H1 (cell line): Measurements from ENCODE around the gene GPD1. TPM values are rescaled to one million over a fixed set of nuclear protein-coding genes. Genes with fewer than 3 reads are reported as not detected.

Source experiments
- CTCF ChIA-PET: fragments of 300-600 bp; sonication (Branson Sonifier 250); formaldehyde crosslinking; loops from one replicate; lab custom pipeline; 2021; ENCODE audit not compliant: partially characterized antibody; lab: Charles Lee
- POLR2A ChIA-PET: fragments of 300-600 bp; sonication (Branson Sonifier 250); formaldehyde crosslinking; loops from one replicate; lab custom pipeline; 2021; ENCODE audit warnings: inconsistent platforms; ENCODE audit not compliant: partially characterized antibody; lab: Charles Lee
- DNase-seq, 2 experiments: peaks; one replicate each; pipeline versions ENCODE4 v3.0.0 to v3.0.0-alpha.2; 2010 to 2022; ENCODE audit warnings: low spot score in 2 of 2, low read depth in 1 of 2, mixed read lengths in 1 of 2
- FAIRE-seq: peaks from 2 replicates; lab custom pipeline; 2011; peaks lifted over from hg19 to GRCh38; lab: Jason Lieb, UNC
- H2AFZ ChIP-seq: 2 replicates; pipeline ENCODE4 v1.8.1; 2012; ENCODE audit warnings: low read length, inconsistent platforms
- H2AK5ac ChIP-seq: 2 replicates; pipeline ENCODE4 v1.6.1; 2013; ENCODE audit warnings: low read depth, low read length
- H2BK120ac ChIP-seq: replicated peaks from 2 replicates; pipeline ENCODE3; 2013; ENCODE audit warnings: low read depth, low read length, inconsistent platforms
- H2BK12ac ChIP-seq: 2 replicates; pipeline ENCODE4 v1.6.1; 2013; ENCODE audit warnings: low read depth, low read length
- H2BK15ac ChIP-seq: 2 replicates; pipeline ENCODE4 v1.6.1; 2013; ENCODE audit warnings: low read length
- H2BK20ac ChIP-seq: 2 replicates; pipeline ENCODE4 v1.6.1; 2013; ENCODE audit warnings: low read length
- H2BK5ac ChIP-seq: 2 replicates; pipeline ENCODE4 v1.6.1; 2013; ENCODE audit warnings: low read depth, low read length
- H3K14ac ChIP-seq: 2 replicates; pipeline ENCODE4 v1.6.1; 2013; ENCODE audit warnings: inconsistent platforms; ENCODE audit not compliant: insufficient read length
- H3K18ac ChIP-seq: 2 replicates; pipeline ENCODE4 v1.6.1; 2013; ENCODE audit warnings: low read length; ENCODE audit errors: extremely low read depth
- H3K23ac ChIP-seq: 2 replicates; pipeline ENCODE4 v1.6.1; 2013; ENCODE audit warnings: inconsistent platforms; ENCODE audit not compliant: insufficient read length
- H3K23me2 ChIP-seq: 2 replicates; pipeline ENCODE4 v1.6.1; 2013; ENCODE audit warnings: low read depth, low read length
- H3K27ac ChIP-seq: 2 replicates; pipeline ENCODE4 v1.6.1; 2011; ENCODE audit warnings: low read depth, low read length, inconsistent platforms
- H3K27me3 ChIP-seq, 4 experiments: replicated peaks in 1 of 4; 1 replicate in 1 of 4; 2 replicates in 3 of 4; pipeline versions ENCODE4 v1.6.1 to v1.8.1; 2011 to 2013; ENCODE audit warnings: low read length in 3 of 4, mild to moderate bottlenecking in 3 of 4, inconsistent platforms in 2 of 4, mixed read lengths in 2 of 4, moderate library complexity in 1 of 4; ENCODE audit not compliant: control insufficient read depth in 3 of 4, insufficient read depth in 3 of 4; ENCODE audit errors: extremely low read depth in 1 of 4
- H3K36me3 ChIP-seq, 4 experiments: 2 replicates each; pipeline versions ENCODE4 v1.6.1 to v1.8.1; 2011 to 2013; ENCODE audit warnings: mild to moderate bottlenecking in 4 of 4, low read length in 3 of 4, moderate library complexity in 2 of 4, control low read depth in 1 of 4, inconsistent platforms in 1 of 4; ENCODE audit not compliant: insufficient read depth in 4 of 4, control insufficient read depth in 2 of 4
- H3K4ac ChIP-seq: replicated peaks from 2 replicates; pipeline ENCODE3; 2013; ENCODE audit warnings: low read length, low read depth, mixed read lengths, inconsistent platforms; ENCODE audit not compliant: insufficient read length
- H3K4me1 ChIP-seq, 4 experiments: replicated peaks in 1 of 4; 1 replicate in 1 of 4; 2 replicates in 3 of 4; pipeline versions ENCODE4 v1.6.1 to v1.8.1; 2011 to 2013; ENCODE audit warnings: low read length in 3 of 4, inconsistent platforms in 2 of 4, mixed read lengths in 1 of 4; ENCODE audit not compliant: insufficient read depth in 4 of 4, control insufficient read depth in 3 of 4
- H3K4me2 ChIP-seq, 2 experiments: 2 replicates each; pipeline versions ENCODE4 v1.6.1 to v1.8.1; 2011 to 2013; ENCODE audit warnings: low read depth in 2 of 2, low read length in 2 of 2, control low read depth in 1 of 2, inconsistent platforms in 1 of 2, mild to moderate bottlenecking in 1 of 2; ENCODE audit not compliant: insufficient read depth in 1 of 2
- H3K4me3 ChIP-seq, 4 experiments: fragments of 200-600, 300-600 bp in 1 of 4; sonication (generic), shearing (Covaris generic), sonication (Bioruptor Twin) in 1 of 4; 2 replicates each; pipeline versions ENCODE4 v1.5.1 to v1.8.1; 2011 to 2016; ENCODE audit warnings: low read length in 4 of 4, low read depth in 3 of 4, control low read depth in 2 of 4, inconsistent platforms in 2 of 4, mild to moderate bottlenecking in 2 of 4, mixed read lengths in 1 of 4, moderate library complexity in 1 of 4; ENCODE audit not compliant: insufficient read depth in 2 of 4; ENCODE audit errors: extremely low read depth in 1 of 4
- H3K56ac ChIP-seq: replicated peaks from 2 replicates; pipeline ENCODE3; 2013; ENCODE audit warnings: low read depth, mild to moderate bottlenecking, mixed read lengths, low read length, inconsistent platforms; ENCODE audit not compliant: insufficient read length
- H3K79me1 ChIP-seq: 2 replicates; pipeline ENCODE4 v1.6.1; 2013; ENCODE audit warnings: low read depth, low read length, control low read depth
- H3K79me2 ChIP-seq, 2 experiments: 2 replicates each; pipeline versions ENCODE4 v1.6.1 to v1.8.1; 2012 to 2013; ENCODE audit warnings: low read length in 2 of 2, mild to moderate bottlenecking in 2 of 2, inconsistent platforms in 1 of 2; ENCODE audit not compliant: insufficient read depth in 2 of 2, control insufficient read depth in 1 of 2
- H3K9ac ChIP-seq, 4 experiments: replicated peaks in 1 of 4; 1 replicate in 1 of 4; 2 replicates in 3 of 4; pipeline versions ENCODE4 v1.6.1 to v1.8.1; 2011 to 2013; ENCODE audit warnings: low read depth in 3 of 4, low read length in 3 of 4, control low read depth in 2 of 4, mild to moderate bottlenecking in 2 of 4, moderate library complexity in 2 of 4, inconsistent platforms in 1 of 4; ENCODE audit errors: extremely low read depth in 1 of 4
- H3K9me3 ChIP-seq, 2 experiments: 2 replicates each; pipeline versions ENCODE4 v1.6.1 to v1.8.1; 2012 to 2013; ENCODE audit warnings: mild to moderate bottlenecking in 2 of 2, moderate library complexity in 2 of 2, control low read depth in 1 of 2, inconsistent platforms in 1 of 2, low read depth in 1 of 2, low read length in 1 of 2, mixed read lengths in 1 of 2; ENCODE audit not compliant: insufficient read depth in 2 of 2
- H4K20me1 ChIP-seq, 2 experiments: replicated peaks in 1 of 2; 2 replicates each; pipeline versions ENCODE3 to v1.8.1; 2011 to 2013; ENCODE audit warnings: inconsistent platforms in 2 of 2, low read length in 2 of 2, mild to moderate bottlenecking in 1 of 2; ENCODE audit not compliant: insufficient read depth in 2 of 2, control insufficient read depth in 1 of 2
- H4K5ac ChIP-seq: 2 replicates; pipeline ENCODE4 v1.6.1; 2013; ENCODE audit warnings: low read length, low read depth, mixed read lengths, inconsistent platforms; ENCODE audit not compliant: insufficient read length
- H4K8ac ChIP-seq: 2 replicates; pipeline ENCODE4 v1.8.0; 2013; ENCODE audit warnings: mild to moderate bottlenecking, moderate library complexity, low read length, inconsistent platforms; ENCODE audit not compliant: insufficient read depth; ENCODE audit errors: extremely low read depth
- H4K91ac ChIP-seq: replicated peaks from 2 replicates; pipeline ENCODE3; 2013; ENCODE audit warnings: low read length, mixed read lengths, inconsistent platforms; ENCODE audit not compliant: insufficient read length
- CHD1 ChIP-seq: IDR thresholded peaks from 2 replicates; pipeline ENCODE4 v1.6.1; 2012; ENCODE audit warnings: low read depth, low read length, improper control_type of control experiment
- CHD2 ChIP-seq: IDR thresholded peaks from 2 replicates; pipeline ENCODE4 v1.6.1; 2012; ENCODE audit warnings: low read length, improper control_type of control experiment
- GABPA ChIP-seq: IDR thresholded peaks from 2 replicates; pipeline ENCODE4 v1.6.1; 2011; ENCODE audit warnings: mild to moderate bottlenecking, low read length, moderate library complexity, borderline replicate concordance; ENCODE audit not compliant: insufficient read depth
- PHF8 ChIP-seq: fragments of 200-600 bp; sonication (generic); conservative IDR thresholded peaks from 2 replicates; pipeline ENCODE4 v1.7.1; 2012; ENCODE audit warnings: low read depth, mild to moderate bottlenecking, inconsistent platforms, low read length, moderate library complexity
- SAP30 ChIP-seq: fragments of 300-600 bp; sonication (generic); IDR thresholded peaks from 2 replicates; pipeline ENCODE4 v1.7.1; 2012; ENCODE audit warnings: low read length, moderate library complexity, mild to moderate bottlenecking, inconsistent platforms; ENCODE audit not compliant: insufficient read depth, insufficient replicate concordance
- SUZ12 ChIP-seq: fragments of 200-600 bp; sonication (generic); IDR thresholded peaks from 2 replicates; pipeline ENCODE4 v1.6.1; 2012; ENCODE audit warnings: mild to moderate bottlenecking, inconsistent platforms, low read length, moderate library complexity, mixed read lengths
- TAF1 ChIP-seq: IDR thresholded peaks from 2 replicates; pipeline ENCODE4 v1.6.1; 2011; ENCODE audit warnings: mild to moderate bottlenecking, low read depth, low read length
- YY1 ChIP-seq: IDR thresholded peaks from 2 replicates; pipeline ENCODE4 v1.6.1; 2011; ENCODE audit warnings: low read depth, mild to moderate bottlenecking, low read length
- WGBS, 2 experiments: shearing (Covaris generic) in 1 of 2; methylation state at CpG; one replicate each; pipeline versions ENCODE4 v1.1.6 to v1.1.7; 2013 to 2015; ENCODE audit warnings: low lambda C conversion rate in 2 of 2, mixed read lengths in 2 of 2, inconsistent platforms in 1 of 2, low coverage in 1 of 2, missing lambda C conversion rate in 1 of 2; ENCODE audit not compliant: insufficient replicate concordance in 2 of 2, insufficient coverage in 1 of 2, insufficient read length in 1 of 2; ENCODE audit errors: extremely low coverage in 1 of 2, missing lambda C conversion rate in 1 of 2; 5-methylcytosine and 5-hydroxymethylcytosine counted together
- polyA plus RNA-seq, 7 experiments: library from polyadenylated mRNA; depleted of rRNA in 3 of 7; stranded (reverse) in 5 of 7; unstranded in 2 of 7; fragments of >200 nt in 5 of 7; fragments of 200-250 nt in 2 of 7; gene quantifications; 1 replicate in 5 of 7; 2 replicates in 1 of 7; 4 replicates in 1 of 7; pipeline versions ENCODE4 v1.2.1 to v1.2.3, GENCODE V29; 2011 to 2013; ENCODE audit warnings: missing spikeins in 2 of 7, mixed read lengths in 2 of 7
- total RNA-seq: library from RNA; stranded (reverse); fragmentation: NEBNext Ultra II Directional; extraction: Animal tissue kit (Norgen Biotek cat#: 25700); gene quantifications from 2 replicates; pipeline ENCODE4 v1.2.1, GENCODE V29; 2021
- TF ChIP-seq, protein P1 (sequence below): IDR thresholded peaks from 2 replicates; pipeline ENCODE4 v1.6.1; 2011; ENCODE audit warnings: low read length, improper control_type of control experiment
- TF ChIP-seq, protein P2 (sequence below), 3 experiments: IDR thresholded peaks; 1 replicate in 2 of 3; 2 replicates in 1 of 3; pipeline versions ENCODE4 v1.5.1 to v1.6.1; 2011; ENCODE audit warnings: low read length in 3 of 3, mild to moderate bottlenecking in 3 of 3, inconsistent platforms in 2 of 3, low read depth in 1 of 3, moderate library complexity in 1 of 3; ENCODE audit not compliant: insufficient read depth in 1 of 3; ENCODE audit errors: control extremely low read depth in 1 of 3

Gene GPD1
- total and polyA plus RNA-seq, 2 of the 8 experiments (the other 6 are each of a cell fraction or from before 2014, with no cell fraction given): 0.45 to 0.74 TPM

DNA sequence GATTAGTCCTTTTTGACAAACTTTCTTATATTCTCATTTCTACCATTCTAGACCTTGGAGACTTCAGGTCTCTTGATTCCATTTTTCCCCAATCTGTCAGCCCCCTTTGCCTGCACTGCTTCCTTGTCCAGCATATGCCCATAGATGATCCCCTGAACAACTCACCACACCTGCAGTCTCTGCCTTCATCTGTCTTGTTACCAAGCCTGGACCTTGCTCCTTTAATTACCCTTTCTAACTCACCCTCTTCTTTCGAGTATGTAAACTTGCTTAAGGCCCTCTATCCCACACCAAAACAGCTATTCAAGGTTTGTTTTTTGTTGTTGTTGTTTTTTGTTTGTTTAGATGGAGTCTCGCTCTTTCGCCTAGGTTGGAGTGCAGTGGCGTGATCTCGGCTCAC, 17.8 kb downstream of the GPD1 start:
- ChIA-PET POLR2A (interaction anchor here (0.6 to 27.1 kb wide), 6 partner anchors 9 to 75 kb away, joined by 3 to 457 read pairs (median 4); partner anchors contain the start of genes COX14, GPD1 and SMARCD1), CTCF (interaction anchor here (1.4 to 32.9 kb wide), 3 partner anchors 11 to 36 kb away, joined by 4 to 625 read pairs (median 9); partner anchors contain the start of gene SMARCD1)
- Histone ChIP-seq H3K79me1 (no peaks in the 10 kb centered on the region), H4K5ac (no peak overlapping the region), H3K18ac (no peak overlapping the region), H3K14ac (no peak overlapping the region), H2BK15ac (no peak overlapping the region), H3K9me3 (no peaks in the 10 kb centered on the region), H4K8ac (no peak overlapping the region), H2AK5ac (no peak overlapping the region), H3K4ac (no peak overlapping the region), H3K4me1 (no peaks in the 10 kb centered on the region), H4K91ac (no peak overlapping the region), H3K4me3 (no peak overlapping the region), H3K23me2 (no peaks in the 10 kb centered on the region), H3K56ac (no peak overlapping the region), H3K27me3 (no peaks in the 10 kb centered on the region), H3K79me2 (no peaks in the 10 kb centered on the region), H2AFZ (no peak overlapping the region), H2BK20ac (no peak overlapping the region), H3K23ac (no peak overlapping the region), H4K20me1 (peaks cover 0 to 2% of the 10 kb centered on the region in 2 experiments), H3K9ac (no peak overlapping the region), H3K4me2 (no peak overlapping the region), H2BK12ac (no peak overlapping the region), H2BK5ac (no peak overlapping the region), H2BK120ac (no peak overlapping the region), H3K27ac (no peak overlapping the region), H3K36me3 (peaks cover 0 to 3% (median 0%) of the 10 kb centered on the region in 4 experiments; a peak in 1 of 8 replicates)
- DNase-seq (no peak), FAIRE-seq (no peak)
- 81% methylated on average over 5 of the region's 5 CpGs; no CpG with 5 or more reads in 1 of the 2 experiments for WGBS, 2 experiments
- TF ChIP-seq SAP30: no peak
- no peak for TF ChIP-seq TAF1
- TF ChIP-seq PHF8: no peak
- TF ChIP-seq, protein P1, sequence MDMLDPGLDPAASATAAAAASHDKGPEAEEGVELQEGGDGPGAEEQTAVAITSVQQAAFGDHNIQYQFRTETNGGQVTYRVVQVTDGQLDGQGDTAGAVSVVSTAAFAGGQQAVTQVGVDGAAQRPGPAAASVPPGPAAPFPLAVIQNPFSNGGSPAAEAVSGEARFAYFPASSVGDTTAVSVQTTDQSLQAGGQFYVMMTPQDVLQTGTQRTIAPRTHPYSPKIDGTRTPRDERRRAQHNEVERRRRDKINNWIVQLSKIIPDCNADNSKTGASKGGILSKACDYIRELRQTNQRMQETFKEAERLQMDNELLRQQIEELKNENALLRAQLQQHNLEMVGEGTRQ: no peak
- TF ChIP-seq, protein P2, sequence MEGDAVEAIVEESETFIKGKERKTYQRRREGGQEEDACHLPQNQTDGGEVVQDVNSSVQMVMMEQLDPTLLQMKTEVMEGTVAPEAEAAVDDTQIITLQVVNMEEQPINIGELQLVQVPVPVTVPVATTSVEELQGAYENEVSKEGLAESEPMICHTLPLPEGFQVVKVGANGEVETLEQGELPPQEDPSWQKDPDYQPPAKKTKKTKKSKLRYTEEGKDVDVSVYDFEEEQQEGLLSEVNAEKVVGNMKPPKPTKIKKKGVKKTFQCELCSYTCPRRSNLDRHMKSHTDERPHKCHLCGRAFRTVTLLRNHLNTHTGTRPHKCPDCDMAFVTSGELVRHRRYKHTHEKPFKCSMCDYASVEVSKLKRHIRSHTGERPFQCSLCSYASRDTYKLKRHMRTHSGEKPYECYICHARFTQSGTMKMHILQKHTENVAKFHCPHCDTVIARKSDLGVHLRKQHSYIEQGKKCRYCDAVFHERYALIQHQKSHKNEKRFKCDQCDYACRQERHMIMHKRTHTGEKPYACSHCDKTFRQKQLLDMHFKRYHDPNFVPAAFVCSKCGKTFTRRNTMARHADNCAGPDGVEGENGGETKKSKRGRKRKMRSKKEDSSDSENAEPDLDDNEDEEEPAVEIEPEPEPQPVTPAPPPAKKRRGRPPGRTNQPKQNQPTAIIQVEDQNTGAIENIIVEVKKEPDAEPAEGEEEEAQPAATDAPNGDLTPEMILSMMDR (IDR thresholded peaks at IDR 0.05; ENCODE audit: control extremely low read depth in 1 of 3, insufficient read depth in 1 of 3, low read depth in 1 of 3, low read length in 3 of 3): no peak
- no peak for TF ChIP-seq GABPA
- TF ChIP-seq YY1: no peak
- no peak for TF ChIP-seq SUZ12
- TF ChIP-seq CHD1: no peak
- no peak for TF ChIP-seq CHD2
